Endothelial cell of umbilical vein (primary cell): ENCODE data around the gene SLC2A14. TPM values are rescaled to one million over a fixed set of nuclear protein-coding genes. Genes with fewer than 3 reads are reported as not detected.
"Not testable (repeated sequence)": the region's sequence is repeated elsewhere in the genome, so short reads cannot be mapped to it uniquely, and the experiment has no call there.

ENCODE experiments used
- BruUV-seq: library from RNA; stranded (reverse); fragments of 400-500 nt; replicated peaks from 2 replicates; lab custom pipeline; 2021; lab: Mats Ljungman, UMichigan
- CTCF ChIA-PET: fragments of 300-600, 350-600 bp; sonication (Branson Sonifier 250); formaldehyde crosslinking; loops from one replicate; lab custom pipeline; 2021; ENCODE audit warnings: antibody characterized with exemption, inconsistent platforms; lab: Charles Lee
- POLR2A ChIA-PET: fragments of 300-600, 350-600 bp; sonication (Branson Sonifier 250); formaldehyde crosslinking; loops from one replicate; lab custom pipeline; 2021; ENCODE audit warnings: antibody characterized with exemption, inconsistent platforms; lab: Charles Lee
- DNase-seq: peaks from one replicate; pipeline ENCODE4 v3.0.0-alpha.2; 2011; ENCODE audit warnings: low read depth, low spot score
- FAIRE-seq: peaks from 2 replicates; lab custom pipeline; 2011; peaks lifted over from hg19 to GRCh38; lab: Jason Lieb, UNC
- H2AFZ ChIP-seq: 2 replicates; pipeline ENCODE4 v1.6.0; 2012; ENCODE audit warnings: low read depth, low read length, control low read depth, inconsistent platforms
- H3K27ac ChIP-seq: 2 replicates; pipeline ENCODE4 v1.5.1; 2011; ENCODE audit warnings: low read depth, mild to moderate bottlenecking, control low read depth, low read length, moderate library complexity; ENCODE audit not compliant: insufficient read depth
- H3K27me3 ChIP-seq, 2 experiments: 2 replicates each; pipeline versions ENCODE4 v1.6.0 to v1.6.1; 2011; ENCODE audit warnings: low read length in 2 of 2, mixed read lengths in 1 of 2; ENCODE audit not compliant: control insufficient read depth in 2 of 2, insufficient read depth in 2 of 2
- H3K36me3 ChIP-seq, 2 experiments: 2 replicates in 1 of 2; 3 replicates in 1 of 2; pipeline ENCODE4 v1.5.1; 2011; ENCODE audit warnings: low read length in 2 of 2, mild to moderate bottlenecking in 1 of 2, moderate library complexity in 1 of 2; ENCODE audit not compliant: control insufficient read depth in 2 of 2, insufficient read depth in 2 of 2; ENCODE audit errors: extremely low read depth in 1 of 2
- H3K4me1 ChIP-seq: 3 replicates; pipeline ENCODE4 v1.5.1; 2011; ENCODE audit warnings: mild to moderate bottlenecking, low read length; ENCODE audit not compliant: control insufficient read depth, insufficient read depth; ENCODE audit errors: extremely low read depth
- H3K4me2 ChIP-seq: 2 replicates; pipeline ENCODE4 v1.6.1; 2011; ENCODE audit warnings: low read length, control low read depth, mixed read lengths; ENCODE audit not compliant: insufficient read depth
- H3K4me3 ChIP-seq, 3 experiments: fragments of 200-600 bp in 1 of 3; sonication (generic), shearing (Covaris generic) in 1 of 3; replicated peaks in 1 of 3; 2 replicates each; pipeline ENCODE4 v1.5.1; 2011 to 2016; ENCODE audit warnings: control low read depth in 3 of 3, low read length in 3 of 3, mild to moderate bottlenecking in 2 of 3, inconsistent platforms in 1 of 3, low read depth in 1 of 3, moderate library complexity in 1 of 3; ENCODE audit not compliant: insufficient read depth in 1 of 3
- H3K79me2 ChIP-seq: 2 replicates; pipeline ENCODE4 v1.6.0; 2012; ENCODE audit warnings: low read length, inconsistent platforms; ENCODE audit not compliant: control insufficient read depth, insufficient read depth
- H3K9ac ChIP-seq: replicated peaks from 2 replicates; pipeline ENCODE3; 2011; ENCODE audit warnings: low read length, control low read depth; ENCODE audit not compliant: insufficient read depth; ENCODE audit errors: extremely low read depth
- H3K9me1 ChIP-seq: replicated peaks from 3 replicates; pipeline ENCODE4 v1.6.0; 2011; ENCODE audit warnings: mild to moderate bottlenecking, low read length; ENCODE audit not compliant: control insufficient read depth, insufficient read depth; ENCODE audit errors: extremely low read depth
- H3K9me3 ChIP-seq: replicated peaks from 2 replicates; pipeline ENCODE4 v1.5.1; 2012; ENCODE audit warnings: low read length, inconsistent platforms; ENCODE audit not compliant: control insufficient read depth, insufficient read depth
- H4K20me1 ChIP-seq: replicated peaks from 2 replicates; pipeline ENCODE3; 2011; ENCODE audit warnings: mild to moderate bottlenecking, low read length; ENCODE audit not compliant: control insufficient read depth, insufficient read depth; ENCODE audit errors: extremely low read depth
- CTCF ChIP-seq, 2 donors: IDR thresholded peaks; 1 replicate in 1 of 2; 2 replicates in 1 of 2; pipeline ENCODE4 v1.5.1; 2011; ENCODE audit warnings: low read length in 2 of 2, mild to moderate bottlenecking in 2 of 2, moderate library complexity in 2 of 2, control low read depth in 1 of 2, inconsistent platforms in 1 of 2, low read depth in 1 of 2; ENCODE audit not compliant: insufficient read depth in 1 of 2; ENCODE audit errors: extremely low read depth in 1 of 2
- EZH2 ChIP-seq: IDR thresholded peaks from 2 replicates; pipeline ENCODE4 v1.6.1; 2012; ENCODE audit warnings: borderline replicate concordance, low read depth, mild to moderate bottlenecking, moderate library complexity, low read length, inconsistent platforms; ENCODE audit not compliant: severe bottlenecking
- FOS ChIP-seq: IDR thresholded peaks from 2 replicates; pipeline ENCODE4 v1.6.1; 2011; ENCODE audit warnings: mild to moderate bottlenecking, low read length, moderate library complexity, borderline replicate concordance; ENCODE audit not compliant: insufficient read depth
- GATA2 ChIP-seq: IDR thresholded peaks from 2 replicates; pipeline ENCODE4 v1.7.0; 2011; ENCODE audit warnings: low read depth, mild to moderate bottlenecking, moderate library complexity, mixed read lengths, low read length; ENCODE audit not compliant: insufficient read length, insufficient read depth
- JUN ChIP-seq: IDR thresholded peaks from 2 replicates; pipeline ENCODE4 v1.6.1; 2011; ENCODE audit warnings: borderline replicate concordance, low read depth; ENCODE audit not compliant: insufficient read length, insufficient read depth
- MAX ChIP-seq: IDR thresholded peaks from 2 replicates; pipeline ENCODE4 v1.6.1; 2011; ENCODE audit not compliant: insufficient read depth, insufficient read length
- MYC ChIP-seq: IDR thresholded peaks from one replicate; pipeline ENCODE4 v1.6.1; 2011; ENCODE audit warnings: mild to moderate bottlenecking, low read depth, low read length
- POLR2A ChIP-seq: IDR thresholded peaks from 2 replicates; pipeline ENCODE4 v1.6.1; 2012; ENCODE audit warnings: low read depth, mild to moderate bottlenecking, control low read depth, low read length
- POLR2AphosphoS5 ChIP-seq: IDR thresholded peaks from 2 replicates; pipeline ENCODE4 v1.6.1; 2012; ENCODE audit warnings: low read depth, mild to moderate bottlenecking, control low read depth, low read length, moderate library complexity; ENCODE audit not compliant: insufficient read depth
- dilution Hi-C: fragments of 300-500 bp; cut with MboI; formaldehyde crosslinking; loops from one replicate; pipeline ENCODE4 v1.15.0; 2019; ENCODE audit warnings: low sequenced_read_pairs; ENCODE audit not compliant: extremely low pct_ligation_motif_present
- intact Hi-C: fragments of 100-400 bp; cut with micrococcal nuclease; formaldehyde crosslinking; loops from one replicate; pipeline ENCODE4 v1.10.0; 2022
- polyA plus RNA-seq, 4 experiments: library from polyadenylated mRNA; depleted of rRNA in 3 of 4; stranded (reverse) in 3 of 4; unstranded in 1 of 4; fragments of >200 nt; gene quantifications; 2 replicates each; pipeline versions ENCODE4 v1.2.1 to v1.2.3, GENCODE V29; 2011 to 2012; ENCODE audit warnings: missing spikeins in 1 of 4
- total RNA-seq: library from RNA; stranded (reverse); gene quantifications from 2 replicates; pipeline ENCODE4 v1.2.3, GENCODE V29; 2021

Gene SLC2A14
- total and polyA plus RNA-seq, 2 donors (not counting 3 experiments of a cell fraction or from before 2014, with no cell fraction given), result not detected

GRCh38 chr12:7784701-7785100 lies 88.0 kb downstream of the SLC2A14 start:
- Histone ChIP-seq H2AFZ (no peak overlapping the region), H3K4me2 (no peak overlapping the region), H3K27ac (no peak overlapping the region), H3K9me3 (no peaks in the 10 kb centered on the region), H3K4me3 (no peak overlapping the region), H3K9ac (no peak overlapping the region), H3K79me2 (no peaks in the 10 kb centered on the region), H3K4me1 (no peaks in the 10 kb centered on the region), H3K27me3 (peaks cover 6 to 8% of the 10 kb centered on the region in 2 experiments), H3K36me3 (no peaks in the 10 kb centered on the region), H4K20me1 (no peaks in the 10 kb centered on the region), H3K9me1 (no peaks in the 10 kb centered on the region)
- dilution Hi-C loops, result no loop called here
- DNase-seq (no peak), FAIRE-seq (no peak)
- TF ChIP-seq POLR2AphosphoS5, result no peak
- no peak for TF ChIP-seq JUN
- TF ChIP-seq EZH2, result no peak
- TF ChIP-seq POLR2A, result no peak
- no peak for TF ChIP-seq CTCF (IDR thresholded peaks at IDR 0.05; ENCODE audit: extremely low read depth in 1 of 2, insufficient read depth in 1 of 2, low read depth in 1 of 2, low read length in 2 of 2)
- no peak for TF ChIP-seq MYC
- no peak for TF ChIP-seq MAX
- TF ChIP-seq FOS, result no peak
- no peak for TF ChIP-seq GATA2
- ChIA-PET POLR2A (interaction anchor here (0.6 kb wide), 1 partner anchor 15 kb away, joined by 3 read pairs; no protein-coding TSS in a partner anchor), CTCF (no interaction called here)
- intact Hi-C loops, result no loop called here
- BruUV-seq, result no TSS peak

- H3K27me3 ChIP-seq, H2AFZ ChIP-seq, FAIRE-seq, POLR2A ChIA-PET, H3K9ac ChIP-seq, DNase-seq, H3K9me1 ChIP-seq, CTCF ChIA-PET, H3K4me1 ChIP-seq, dilution Hi-C loops, BruUV-seq, H3K4me3 ChIP-seq, H3K79me2 ChIP-seq, H3K27ac ChIP-seq, H3K36me3 ChIP-seq, H3K4me2 ChIP-seq, H3K9me3 ChIP-seq, intact Hi-C loops, H4K20me1 ChIP-seq: not testable (repeated sequence)
Observed at GRCh38 chr12:7783433-7783832, 89.3 kb downstream of the SLC2A14 start.
